NCI-H2171 (cell line): ENCODE results near the gene AGO1.

Experiments used
- DNase-seq: peaks from one replicate; lab custom pipeline; 2025; lab: John Stamatoyannopoulos, UW

Gene AGO1

GRCh38 chr1:35980090-35980489 is 97.1 kb downstream of the AGO1 start:
- no peak for DNase-seq
